BE2C (cell line): ENCODE data around the gene SMYD5.

Experiments
- DNase-seq: peaks from one replicate; pipeline ENCODE4 v3.0.0-alpha.2; 2020
- H3K27me3 ChIP-seq: fragments of 250-450 bp; sonication (Bioruptor Pico); 2 replicates; pipeline ENCODE4 v1.5.1; 2020; ENCODE audit warnings: mild to moderate bottlenecking
- H3K36me3 ChIP-seq: fragments of 250-450 bp; sonication (Bioruptor Pico); 2 replicates; pipeline ENCODE4 v1.5.1; 2020; ENCODE audit warnings: mild to moderate bottlenecking
- H3K4me1 ChIP-seq: fragments of 250-450 bp; sonication (Bioruptor Pico); 2 replicates; pipeline ENCODE4 v1.5.1; 2020
- H3K4me3 ChIP-seq: 2 replicates; pipeline ENCODE4 v1.5.1; 2011; ENCODE audit warnings: low read depth, low read length
- H3K9me3 ChIP-seq: fragments of 250-450 bp; sonication (Bioruptor Pico); 2 replicates; pipeline ENCODE4 v1.5.1; 2020
- TF ChIP-seq, protein P1 (sequence below): IDR thresholded peaks from 2 replicates; pipeline ENCODE4 v1.5.1; 2012; ENCODE audit warnings: mild to moderate bottlenecking, low read depth, low read length

Gene SMYD5

DNA sequence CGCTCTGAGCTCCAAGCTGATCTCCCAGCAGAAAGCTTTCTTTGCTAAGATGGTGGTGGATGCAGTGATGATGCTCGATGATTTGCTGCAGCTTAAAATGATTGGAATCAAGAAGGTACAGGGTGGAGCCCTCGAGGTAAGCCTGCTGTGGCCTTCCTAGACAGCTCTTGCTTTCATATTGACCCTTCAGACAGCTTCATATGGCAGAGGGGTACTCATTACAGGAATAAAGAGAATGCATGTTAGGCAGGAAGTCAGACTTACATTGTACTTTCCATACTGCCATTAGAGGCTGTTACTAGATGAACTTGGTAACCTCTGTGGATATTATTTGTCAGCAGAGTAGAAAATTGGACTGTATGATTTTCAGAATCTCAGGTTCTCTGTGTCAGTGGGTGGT lies 30.5 kb downstream of the SMYD5 start:
- no peak for DNase-seq
- TF ChIP-seq, protein P1, sequence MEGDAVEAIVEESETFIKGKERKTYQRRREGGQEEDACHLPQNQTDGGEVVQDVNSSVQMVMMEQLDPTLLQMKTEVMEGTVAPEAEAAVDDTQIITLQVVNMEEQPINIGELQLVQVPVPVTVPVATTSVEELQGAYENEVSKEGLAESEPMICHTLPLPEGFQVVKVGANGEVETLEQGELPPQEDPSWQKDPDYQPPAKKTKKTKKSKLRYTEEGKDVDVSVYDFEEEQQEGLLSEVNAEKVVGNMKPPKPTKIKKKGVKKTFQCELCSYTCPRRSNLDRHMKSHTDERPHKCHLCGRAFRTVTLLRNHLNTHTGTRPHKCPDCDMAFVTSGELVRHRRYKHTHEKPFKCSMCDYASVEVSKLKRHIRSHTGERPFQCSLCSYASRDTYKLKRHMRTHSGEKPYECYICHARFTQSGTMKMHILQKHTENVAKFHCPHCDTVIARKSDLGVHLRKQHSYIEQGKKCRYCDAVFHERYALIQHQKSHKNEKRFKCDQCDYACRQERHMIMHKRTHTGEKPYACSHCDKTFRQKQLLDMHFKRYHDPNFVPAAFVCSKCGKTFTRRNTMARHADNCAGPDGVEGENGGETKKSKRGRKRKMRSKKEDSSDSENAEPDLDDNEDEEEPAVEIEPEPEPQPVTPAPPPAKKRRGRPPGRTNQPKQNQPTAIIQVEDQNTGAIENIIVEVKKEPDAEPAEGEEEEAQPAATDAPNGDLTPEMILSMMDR: no peak
- Histone ChIP-seq H3K27me3 (no peaks in the 10 kb centered on the region), H3K4me1 (no peaks in the 10 kb centered on the region), H3K9me3 (no peaks in the 10 kb centered on the region), H3K4me3 (no peak overlapping the region), H3K36me3 (peaks cover 57% of the 10 kb centered on the region)

DNA sequence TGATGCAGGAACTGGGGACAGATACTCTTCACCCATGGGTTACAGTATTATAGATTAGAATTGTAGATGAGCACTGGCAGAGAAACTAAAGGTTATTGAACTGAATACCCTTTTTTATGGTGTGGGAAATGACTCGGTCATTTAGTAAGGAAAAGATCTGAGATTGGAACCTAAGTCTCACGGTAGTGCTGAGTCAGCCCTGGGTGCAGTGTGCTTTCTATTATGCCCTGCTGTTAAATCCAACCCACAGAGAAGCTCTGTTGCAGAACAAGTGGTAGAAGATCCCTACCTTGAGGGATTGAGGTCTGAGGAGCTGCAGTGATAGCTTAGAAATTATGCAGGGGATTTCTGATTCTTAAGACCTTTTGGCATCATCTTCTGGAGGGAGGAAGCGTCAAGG lies 32.8 kb downstream of the SMYD5 start:
- Histone ChIP-seq H3K36me3 (peaks cover 67% of the 10 kb centered on the region), H3K9me3 (no peaks in the 10 kb centered on the region), H3K4me1 (no peaks in the 10 kb centered on the region), H3K27me3 (no peaks in the 10 kb centered on the region), H3K4me3 (no peak overlapping the region)
- TF ChIP-seq, protein P1: no peak
- no peak for DNase-seq

DNA sequence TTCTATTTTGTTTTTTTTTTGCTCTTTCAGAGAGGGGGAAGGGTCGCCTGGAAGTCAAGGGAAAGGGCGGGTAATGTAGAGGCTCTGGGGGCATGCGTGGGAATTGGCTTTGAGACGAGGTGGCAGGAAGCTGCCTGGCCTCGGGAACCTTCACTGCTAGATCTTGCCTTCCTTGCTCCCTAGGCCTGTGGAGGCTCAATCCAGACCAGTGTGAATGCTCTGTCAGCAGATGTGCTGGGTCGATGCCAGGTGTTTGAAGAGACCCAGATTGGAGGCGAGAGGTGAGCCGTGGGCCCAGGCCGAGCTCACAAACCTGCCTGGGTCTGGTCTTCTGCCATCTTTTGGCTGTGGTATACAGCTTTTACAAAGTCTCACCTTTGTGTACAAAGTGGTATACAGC lies 35.6 kb downstream of the SMYD5 start:
- H3K36me3 ChIP-seq: peaks cover 68% of the 10 kb centered on the region
- TF ChIP-seq, protein P1: no peak

DNA sequence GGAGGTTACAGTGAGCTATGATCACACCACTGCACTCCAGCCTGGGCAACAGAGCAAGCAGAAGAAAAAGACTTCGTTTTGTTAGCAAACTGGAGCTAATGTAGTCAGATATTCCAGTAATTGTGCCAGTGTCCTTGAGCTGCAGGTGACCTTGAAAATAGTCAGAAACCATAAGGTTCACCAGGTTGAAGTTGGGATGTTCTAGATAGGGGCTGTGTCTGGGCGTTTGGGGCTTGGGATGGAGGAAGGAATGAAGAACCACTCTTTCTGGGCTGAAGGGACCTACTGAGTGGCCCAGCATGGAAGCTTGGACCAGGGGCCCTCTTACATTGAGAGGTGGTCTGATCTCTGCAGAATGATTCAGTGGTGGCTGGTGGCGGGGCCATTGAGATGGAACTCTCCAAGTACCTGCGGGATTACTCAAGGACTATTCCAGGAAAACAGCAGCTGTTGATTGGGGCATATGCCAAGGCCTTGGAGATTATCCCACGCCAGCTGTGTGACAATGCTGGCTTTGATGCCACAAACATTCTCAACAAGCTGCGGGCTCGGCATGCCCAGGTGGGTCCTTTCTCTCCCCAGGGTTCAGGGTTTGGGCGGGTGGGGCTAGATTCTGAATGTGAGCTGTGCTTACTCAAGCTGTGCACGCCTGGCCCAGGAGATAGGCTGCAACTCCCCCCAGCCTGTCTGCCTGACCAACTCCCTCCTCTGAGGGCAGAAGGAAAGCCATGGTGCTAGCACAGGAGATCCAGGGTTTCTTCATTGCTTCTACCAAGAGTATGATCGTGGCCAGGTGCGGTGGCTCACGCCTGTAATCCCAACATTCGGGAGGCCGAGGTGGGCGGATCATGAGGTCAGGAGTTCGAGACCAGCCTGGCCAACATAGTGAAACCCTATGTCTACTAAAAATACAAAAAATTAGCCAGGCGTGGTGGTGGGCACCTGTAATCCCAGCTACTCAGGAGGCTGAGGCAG lies 37.1 kb downstream of the SMYD5 start:
- Histone ChIP-seq H3K4me3 (no peak overlapping the region), H3K36me3 (peaks cover 53% of the 10 kb centered on the region), H3K4me1 (no peaks in the 10 kb centered on the region), H3K9me3 (no peaks in the 10 kb centered on the region), H3K27me3 (no peaks in the 10 kb centered on the region)
- TF ChIP-seq, protein P1: no peak
- DNase-seq: no peak

More for the DNA sequence above, 35.6 kb downstream of the SMYD5 start:
- Histone ChIP-seq H3K27me3 (no peaks in the 10 kb centered on the region), H3K9me3 (no peaks in the 10 kb centered on the region), H3K4me1 (no peaks in the 10 kb centered on the region), H3K4me3 (no peak overlapping the region)
- DNase-seq: no peak

DNA sequence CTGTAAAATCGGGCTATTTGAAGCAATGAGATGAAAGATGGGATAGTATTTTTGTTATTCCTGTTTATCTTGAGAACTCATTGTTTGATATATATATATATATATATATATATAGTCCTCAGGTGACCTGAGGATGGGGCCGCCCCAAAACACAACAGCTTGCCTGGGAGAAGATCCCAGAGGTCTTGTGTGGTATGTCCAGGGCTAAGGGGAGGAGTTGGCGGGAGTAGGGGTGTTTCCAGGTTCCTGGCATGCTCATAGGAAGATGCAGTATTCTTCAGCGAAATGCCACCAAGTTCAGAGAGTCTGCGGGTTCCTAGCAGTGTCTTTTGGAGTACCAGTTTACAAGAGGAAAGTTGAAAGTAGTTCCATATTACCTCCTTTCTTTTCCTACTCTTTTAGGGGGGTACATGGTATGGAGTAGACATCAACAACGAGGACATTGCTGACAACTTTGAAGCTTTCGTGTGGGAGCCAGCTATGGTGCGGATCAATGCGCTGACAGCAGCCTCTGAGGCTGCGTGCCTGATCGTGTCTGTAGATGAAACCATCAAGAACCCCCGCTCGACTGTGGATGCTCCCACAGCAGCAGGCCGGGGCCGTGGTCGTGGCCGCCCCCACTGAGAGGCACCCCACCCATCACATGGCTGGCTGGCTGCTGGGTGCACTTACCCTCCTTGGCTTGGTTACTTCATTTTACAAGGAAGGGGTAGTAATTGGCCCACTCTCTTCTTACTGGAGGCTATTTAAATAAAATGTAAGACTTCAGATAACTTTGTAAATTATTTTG lies 38.4 kb downstream of the SMYD5 start:
- no peak for DNase-seq
- TF ChIP-seq, protein P1: no peak
- Histone ChIP-seq H3K27me3 (no peaks in the 10 kb centered on the region), H3K36me3 (peaks cover 43% of the 10 kb centered on the region), H3K4me1 (no peaks in the 10 kb centered on the region), H3K4me3 (no peak overlapping the region), H3K9me3 (no peaks in the 10 kb centered on the region)
